Erythroblast (primary cell): ENCODE data around the gene HOXB5.

Experiments used
- GATA1 ChIP-seq: IDR thresholded peaks from 2 replicates; pipeline ENCODE4 v1.6.1; 2011; ENCODE audit warnings: low read depth, mild to moderate bottlenecking, control low read depth, low read length, moderate library complexity
- POLR2A ChIP-seq: IDR thresholded peaks from 2 replicates; pipeline ENCODE4 v1.6.1; 2011; ENCODE audit warnings: mild to moderate bottlenecking, low read length

DNA sequence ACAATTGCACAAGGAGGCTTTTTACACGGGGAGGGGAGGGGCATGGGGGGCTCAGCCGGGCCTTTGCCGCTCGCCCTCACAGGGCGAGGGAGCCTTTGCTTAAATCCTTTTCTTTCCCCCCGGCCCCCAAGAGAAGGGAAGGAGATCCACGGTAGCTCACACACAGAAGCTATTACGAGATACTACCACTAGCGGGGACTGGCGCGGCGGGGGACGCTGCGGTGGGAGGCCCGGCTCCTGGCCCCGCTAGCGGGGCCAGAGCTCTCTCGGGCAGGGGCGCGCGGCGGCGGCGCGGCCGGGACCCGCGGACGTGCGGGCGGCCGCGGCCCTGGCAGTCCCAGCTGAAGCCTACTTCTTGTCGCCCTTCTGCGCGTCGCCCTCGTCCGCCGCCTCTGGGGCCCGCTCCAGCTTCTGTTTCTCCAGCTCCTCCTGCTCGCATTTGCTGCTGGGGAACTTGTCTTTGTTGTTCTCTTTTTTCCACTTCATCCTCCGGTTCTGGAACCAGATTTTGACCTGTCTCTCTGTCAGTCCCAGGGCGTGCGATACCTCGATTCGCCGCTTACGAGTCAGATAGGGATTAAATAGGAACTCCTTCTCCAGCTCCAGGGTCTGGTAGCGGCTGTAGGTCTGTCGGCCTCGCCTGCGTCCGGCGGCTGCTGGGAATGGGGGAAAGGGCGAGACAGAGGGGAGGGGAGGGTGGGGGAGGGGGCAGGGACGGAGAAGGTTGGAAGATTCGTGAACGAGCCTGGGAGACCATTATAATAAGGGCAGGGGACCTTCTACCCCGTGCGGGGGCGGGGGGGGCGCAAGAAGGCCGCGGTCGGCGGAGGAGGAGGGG lies 19.5 kb upstream of the HOXB5 start:
- no peak for TF ChIP-seq POLR2A
- TF ChIP-seq GATA1: no peak
